HG02623 (cell line): ENCODE data around the gene RCBTB1.
"Not testable (repeated sequence)": the region's sequence is repeated elsewhere in the genome, so short reads cannot be mapped to it uniquely, and the experiment has no call there.

ENCODE experiments used
- ATAC-seq: cut with Tn5 transposase; IDR thresholded peaks from one replicate; pipeline ENCODE4 v1.9.1; 2021; ENCODE audit warnings: moderate library complexity; ENCODE audit not compliant: unreplicated experiment

The RCBTB1 gene

GRCh38 chr13:49524740-49525501 is 60.4 kb downstream of the RCBTB1 start:
- ATAC-seq: no peak

- ATAC-seq: no peak
These were observed 64.1 kb downstream of the RCBTB1 start for GRCh38 chr13:49521224-49521623.

GRCh38 chr13:49517461-49517860 is 67.9 kb downstream of the RCBTB1 start:
- no peak for ATAC-seq

GRCh38 chr13:49516467-49516866 is 68.9 kb downstream of the RCBTB1 start:
- no peak for ATAC-seq

GRCh38 chr13:49512578-49512977 is 72.8 kb downstream of the RCBTB1 start:
- no peak for ATAC-seq

- ATAC-seq: no peak
These were observed 81.4 kb downstream of the RCBTB1 start for GRCh38 chr13:49503951-49504350.

- ATAC-seq: no peak
These were observed 82.4 kb downstream of the RCBTB1 start for GRCh38 chr13:49502954-49503353.

- no peak for ATAC-seq
These were observed 85.3 kb downstream of the RCBTB1 start for GRCh38 chr13:49499889-49500660.

GRCh38 chr13:49498206-49498605 is 87.2 kb downstream of the RCBTB1 start:
- ATAC-seq: no peak

- ATAC-seq: no peak
These were observed 88.1 kb downstream of the RCBTB1 start for GRCh38 chr13:49497272-49497671.

- not testable (repeated sequence) for ATAC-seq
These were observed 88.5 kb downstream of the RCBTB1 start for GRCh38 chr13:49496837-49497236.

- ATAC-seq: peak; percentile 76
These were observed 89.3 kb downstream of the RCBTB1 start, which contains the start of gene PHF11 for GRCh38 chr13:49495783-49496762. Gene PHF11 (plus strand): TSS chr13:49495953. CDS start chr13:49496002, 49 bp downstream.

- no peak for ATAC-seq
These were observed 90.7 kb downstream of the RCBTB1 start for GRCh38 chr13:49494645-49495044.

GRCh38 chr13:49488563-49488962 is 96.8 kb downstream of the RCBTB1 start:
- no peak for ATAC-seq
